CD4-positive, alpha-beta T cell (primary cell): Measurements from ENCODE around the gene ABCC4. TPM values are rescaled to one million over a fixed set of nuclear protein-coding genes. Genes with fewer than 3 reads are reported as not detected.

Experiments used
- ATAC-seq: fragments of 200-7000 bp; cut with Tn5 transposase; one replicate; pipeline ENCODE4 v1.10.0; 2022; ENCODE audit warnings: mild to moderate bottlenecking; ENCODE audit not compliant: poor library complexity
- CTCF ChIA-PET: fragments of 350-600 bp; sonication (Branson Sonifier 250); formaldehyde crosslinking; loops from one replicate; lab custom pipeline; 2021; ENCODE audit warnings: antibody characterized with exemption, inconsistent platforms; lab: Charles Lee
- POLR2A ChIA-PET: fragments of 350-600 bp; sonication (Branson Sonifier 250); formaldehyde crosslinking; loops from one replicate; lab custom pipeline; 2021; ENCODE audit warnings: antibody characterized with exemption, inconsistent platforms; lab: Charles Lee
- DNase-seq, 14 experiments: peaks; one replicate each; pipeline ENCODE4 v3.0.0-alpha.2; 2013 to 2020; ENCODE audit warnings: mixed read lengths in 2 of 14
- H3K27ac ChIP-seq, 2 donors: one replicate each; pipeline versions ENCODE4 v1.5.1 to v1.7.0; 2013; ENCODE audit warnings: low read length in 2 of 2, low read depth in 1 of 2, mild to moderate bottlenecking in 1 of 2
- H3K27me3 ChIP-seq, 2 experiments: 1 replicate in 1 of 2; 2 replicates in 1 of 2; pipeline versions ENCODE4 v1.6.1 to v1.7.0; 2013; ENCODE audit warnings: low read length in 2 of 2, control low read depth in 1 of 2, mild to moderate bottlenecking in 1 of 2, moderate library complexity in 1 of 2; ENCODE audit not compliant: insufficient read depth in 2 of 2, control insufficient read depth in 1 of 2
- H3K36me3 ChIP-seq: one replicate; pipeline ENCODE4 v1.6.1; 2013; ENCODE audit warnings: low read length, control low read depth; ENCODE audit not compliant: insufficient read depth
- H3K4me1 ChIP-seq: one replicate; pipeline ENCODE4 v1.6.1; 2013; ENCODE audit warnings: low read length, control low read depth; ENCODE audit not compliant: insufficient read depth
- H3K4me3 ChIP-seq: one replicate; pipeline ENCODE4 v1.5.1; 2013; ENCODE audit warnings: mild to moderate bottlenecking, low read length, moderate library complexity
- H3K9me3 ChIP-seq, 2 experiments: 1 replicate in 1 of 2; 2 replicates in 1 of 2; pipeline versions ENCODE4 v1.6.1 to v1.7.0; 2013; ENCODE audit warnings: low read length in 2 of 2, mild to moderate bottlenecking in 2 of 2, control low read depth in 1 of 2, moderate library complexity in 1 of 2; ENCODE audit not compliant: control insufficient read depth in 1 of 2, insufficient read depth in 1 of 2
- H3K27ac Mint-ChIP-seq: one replicate; pipeline ENCODE4 v1.8.0; 2020; ENCODE audit warnings: mixed read lengths
- H3K27me3 Mint-ChIP-seq: one replicate; pipeline ENCODE4 v1.8.0; 2021; ENCODE audit warnings: mixed read lengths
- H3K36me3 Mint-ChIP-seq: one replicate; pipeline ENCODE4 v1.8.0; 2021; ENCODE audit warnings: low read depth, mixed read lengths
- H3K4me1 Mint-ChIP-seq: one replicate; pipeline ENCODE4 v1.8.0; 2021; ENCODE audit warnings: low read depth, mixed read lengths
- H3K4me3 Mint-ChIP-seq: one replicate; pipeline ENCODE4 v1.8.0; 2020; ENCODE audit warnings: mild to moderate bottlenecking, mixed read lengths
- H3K9me3 Mint-ChIP-seq: one replicate; pipeline ENCODE4 v1.8.0; 2020; ENCODE audit warnings: mixed read lengths
- intact Hi-C, 2 experiments: fragments of 100-400 bp; cut with DNase I in 1 of 2; cut with micrococcal nuclease in 1 of 2; formaldehyde crosslinking; loops; one replicate each; pipeline versions ENCODE4 v1.15.1 to v1.9.0; 2023 to 2025; cut with DNase I, micrococcal nuclease
- total RNA-seq, 174 experiments: library from RNA in 2 of 174; stranded (reverse) in 2 of 174; gene quantifications; one replicate each; pipeline ENCODE4 v1.2.3 and lab custom pipeline; 2021 to 2026
- TF ChIP-seq, protein P1 (sequence below): fragments of 200-600 bp; IDR thresholded peaks from one replicate; pipeline ENCODE4 v1.8.0; 2022; ENCODE audit warnings: antibody characterized with exemption, mild to moderate bottlenecking

Gene ABCC4
- total RNA-seq, 2 experiments from 2014 or later = 4.0 to 4.4 TPM

DNA sequence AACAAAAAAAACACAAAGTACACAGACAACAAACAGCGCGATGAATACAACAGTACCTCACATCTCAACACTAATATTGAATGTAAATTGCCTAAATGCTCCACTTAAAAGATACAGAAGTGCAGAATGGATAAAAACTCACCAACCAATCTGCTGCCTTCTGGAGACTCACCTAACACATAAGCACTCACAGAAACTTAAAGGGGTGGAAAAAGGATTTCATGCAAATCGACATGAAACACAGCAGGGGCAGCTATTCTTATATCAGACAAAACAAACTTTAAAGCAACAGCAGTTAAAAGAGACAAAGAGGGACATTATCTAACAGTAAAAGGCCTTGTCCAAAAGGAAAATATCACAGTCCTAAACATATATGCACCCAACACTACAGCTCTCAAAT lies 209.5 kb downstream of the ABCC4 start:
- no peaks in the 10 kb centered on the region for H3K27me3 ChIP-seq
- no peak overlapping the region for H3K27ac ChIP-seq
- TF ChIP-seq, protein P1, sequence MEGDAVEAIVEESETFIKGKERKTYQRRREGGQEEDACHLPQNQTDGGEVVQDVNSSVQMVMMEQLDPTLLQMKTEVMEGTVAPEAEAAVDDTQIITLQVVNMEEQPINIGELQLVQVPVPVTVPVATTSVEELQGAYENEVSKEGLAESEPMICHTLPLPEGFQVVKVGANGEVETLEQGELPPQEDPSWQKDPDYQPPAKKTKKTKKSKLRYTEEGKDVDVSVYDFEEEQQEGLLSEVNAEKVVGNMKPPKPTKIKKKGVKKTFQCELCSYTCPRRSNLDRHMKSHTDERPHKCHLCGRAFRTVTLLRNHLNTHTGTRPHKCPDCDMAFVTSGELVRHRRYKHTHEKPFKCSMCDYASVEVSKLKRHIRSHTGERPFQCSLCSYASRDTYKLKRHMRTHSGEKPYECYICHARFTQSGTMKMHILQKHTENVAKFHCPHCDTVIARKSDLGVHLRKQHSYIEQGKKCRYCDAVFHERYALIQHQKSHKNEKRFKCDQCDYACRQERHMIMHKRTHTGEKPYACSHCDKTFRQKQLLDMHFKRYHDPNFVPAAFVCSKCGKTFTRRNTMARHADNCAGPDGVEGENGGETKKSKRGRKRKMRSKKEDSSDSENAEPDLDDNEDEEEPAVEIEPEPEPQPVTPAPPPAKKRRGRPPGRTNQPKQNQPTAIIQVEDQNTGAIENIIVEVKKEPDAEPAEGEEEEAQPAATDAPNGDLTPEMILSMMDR = no peak
- Mint-ChIP-seq H3K4me1 (peaks cover 5% of the 10 kb centered on the region), H3K27ac (no peak overlapping the region), H3K36me3 (peaks cover 75% of the 10 kb centered on the region), H3K27me3 (no peaks in the 10 kb centered on the region), H3K9me3 (peaks cover 8% of the 10 kb centered on the region), H3K4me3 (no peak overlapping the region)
- ChIA-PET CTCF (interaction anchor here (0.6 kb wide), 1 partner anchor 234 kb away, joined by 3 read pairs; no protein-coding TSS in a partner anchor), POLR2A (no interaction called here)
- no peaks in the 10 kb centered on the region for H3K4me1 ChIP-seq
- DNase-seq = no peak
- H3K4me3 ChIP-seq = no peak overlapping the region
- no peak for ATAC-seq
- H3K36me3 ChIP-seq = no peaks in the 10 kb centered on the region
- intact Hi-C loops = no loop called here
- H3K9me3 ChIP-seq = no peaks in the 10 kb centered on the region

DNA sequence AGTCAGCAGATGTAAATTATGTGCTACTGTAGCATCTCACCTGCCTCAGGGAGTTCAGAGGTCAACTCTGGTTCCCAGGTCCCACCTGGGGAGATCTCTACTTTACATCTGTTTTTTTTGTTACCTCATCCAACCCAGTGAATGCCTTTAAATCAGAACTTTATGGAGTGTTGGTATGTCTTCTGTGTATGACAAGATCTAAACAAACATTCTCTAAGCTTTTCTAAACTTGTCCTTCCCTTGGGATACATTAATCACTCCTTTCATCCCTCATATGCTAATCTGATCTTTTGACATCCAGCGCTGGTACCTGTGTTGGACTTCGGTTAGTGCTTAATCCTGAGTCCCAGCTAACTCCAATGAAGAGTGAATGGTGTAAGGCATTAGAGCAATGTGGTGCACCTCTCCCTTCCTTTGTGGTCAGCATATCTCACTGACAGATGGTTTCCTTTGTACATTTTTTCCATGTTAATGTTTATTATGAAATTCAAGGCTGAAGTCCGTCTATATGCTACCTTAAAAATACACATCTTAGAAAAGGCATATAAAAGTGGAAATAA lies 213.4 kb downstream of the ABCC4 start:
- Histone ChIP-seq H3K4me1 (no peaks in the 10 kb centered on the region), H3K4me3 (no peak overlapping the region), H3K27me3 (no peaks in the 10 kb centered on the region), H3K36me3 (no peaks in the 10 kb centered on the region), H3K9me3 (no peaks in the 10 kb centered on the region), H3K27ac (no peak overlapping the region)
- TF ChIP-seq, protein P1 = no peak
- intact Hi-C loops = no loop called here
- Mint-ChIP-seq H3K27ac (no peak overlapping the region), H3K27me3 (no peaks in the 10 kb centered on the region), H3K4me3 (no peak overlapping the region), H3K4me1 (peaks cover 5% of the 10 kb centered on the region), H3K36me3 (peaks cover 36% of the 10 kb centered on the region), H3K9me3 (peaks cover 5% of the 10 kb centered on the region)
- no peak for DNase-seq
- ChIA-PET POLR2A (no interaction called here), CTCF (no interaction called here)
- no peak for ATAC-seq

DNA sequence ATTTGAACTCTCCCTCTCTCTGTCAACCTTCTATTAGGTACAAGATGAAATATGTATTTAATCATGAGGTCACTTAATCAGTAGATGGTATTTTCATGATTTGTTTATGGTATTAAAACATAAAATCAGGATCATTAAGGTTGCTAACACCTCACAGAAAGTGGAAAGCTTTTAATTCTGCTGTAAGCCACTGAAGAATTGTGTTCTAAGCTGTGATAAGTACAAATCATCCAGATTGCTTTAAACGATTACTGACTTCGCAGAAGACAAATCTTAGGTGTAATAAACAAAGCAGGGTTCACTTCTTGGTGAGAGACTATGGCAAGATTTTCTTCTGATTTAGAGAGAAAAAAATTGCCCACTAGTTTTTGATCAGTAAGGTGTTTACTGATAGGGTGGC lies 214.5 kb downstream of the ABCC4 start:
- DNase-seq (no peak), ATAC-seq (no peak)
- H3K27ac Mint-ChIP-seq = no peak overlapping the region
- peaks cover 33% of the 10 kb centered on the region for H3K36me3 Mint-ChIP-seq
- TF ChIP-seq, protein P1 = no peak
- H3K27me3 Mint-ChIP-seq = no peaks in the 10 kb centered on the region
- peaks cover 5% of the 10 kb centered on the region for H3K4me1 Mint-ChIP-seq
- H3K36me3 ChIP-seq = no peaks in the 10 kb centered on the region
- no peaks in the 10 kb centered on the region for H3K9me3 Mint-ChIP-seq
- POLR2A ChIA-PET = no interaction called here
- no peak overlapping the region for H3K27ac ChIP-seq
- H3K4me1 ChIP-seq = no peaks in the 10 kb centered on the region
- no peaks in the 10 kb centered on the region for H3K27me3 ChIP-seq
- CTCF ChIA-PET = no interaction called here
- no peak overlapping the region for H3K4me3 Mint-ChIP-seq
- intact Hi-C loops = no loop called here
- H3K9me3 ChIP-seq = no peaks in the 10 kb centered on the region
- H3K4me3 ChIP-seq = no peak overlapping the region
